AG04450 (cell line): ENCODE measurements around the gene RUBCN. TPM values are rescaled to one million over a fixed set of nuclear protein-coding genes. Genes with fewer than 3 reads are reported as not detected.

Source experiments
- CTCF ChIA-PET: fragments of 300-600, 350-600 bp; formaldehyde crosslinking; extraction: SDS; loops from one replicate; lab custom pipeline; 2022; ENCODE audit warnings: antibody characterized with exemption, inconsistent platforms; lab: Charles Lee
- POLR2A ChIA-PET: fragments of 350-600 bp; formaldehyde crosslinking; extraction: SDS; loops from one replicate; lab custom pipeline; 2021; ENCODE audit warnings: antibody characterized with exemption, inconsistent platforms; lab: Yijun Ruan, JAX
- DNase-seq: peaks from one replicate; pipeline ENCODE4 v3.0.0-alpha.2; 2011; ENCODE audit warnings: low read depth, low spot score
- H3K27ac ChIP-seq: one replicate; pipeline ENCODE4 v1.5.1; 2012; ENCODE audit warnings: low read depth, low read length, control low read depth
- H3K27me3 ChIP-seq: one replicate; pipeline ENCODE4 v1.6.0; 2012; ENCODE audit warnings: low read length; ENCODE audit not compliant: control insufficient read depth, insufficient read depth
- H3K4me3 ChIP-seq: 2 replicates; pipeline ENCODE4 v1.5.1; 2011; ENCODE audit warnings: mild to moderate bottlenecking, low read depth, low read length, control low read depth
- H3K9me3 ChIP-seq: 2 replicates; pipeline ENCODE4 v1.5.1; 2012; ENCODE audit warnings: low read length; ENCODE audit not compliant: control insufficient read depth, insufficient read depth
- polyA plus RNA-seq: library from polyadenylated mRNA; depleted of rRNA; stranded (reverse); fragments of >200 nt; gene quantifications from 2 replicates; pipeline ENCODE4 v1.2.3, GENCODE V29; 2011
- TF ChIP-seq, protein P1 (sequence below): IDR thresholded peaks from 2 replicates; pipeline ENCODE4 v1.5.1; 2011; ENCODE audit warnings: low read depth, low read length, control low read depth, inconsistent platforms

RUBCN gene
- polyA plus RNA-seq, 1 experiment = 9.4 TPM

DNA sequence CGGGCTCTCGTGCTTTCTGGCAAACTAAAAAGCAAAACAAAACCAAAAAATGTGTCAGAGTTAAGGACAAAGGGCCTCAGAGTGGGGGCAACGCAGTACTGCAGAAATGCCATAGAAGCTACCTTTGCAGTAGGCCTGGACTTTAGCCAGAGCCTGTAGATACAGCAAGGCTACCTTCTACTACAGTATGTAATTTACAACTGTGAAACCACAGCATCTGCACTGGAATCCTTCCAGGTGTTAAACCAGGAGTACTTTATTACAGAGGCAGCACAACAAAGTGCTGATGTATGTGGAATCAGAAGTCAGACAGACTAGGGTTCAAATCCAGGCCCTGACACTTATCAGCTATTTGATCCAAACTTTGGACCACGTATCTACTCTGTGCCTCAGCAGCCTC is 34.9 kb downstream of the RUBCN start:
- no peak overlapping the region for H3K4me3 ChIP-seq
- no peaks in the 10 kb centered on the region for H3K27me3 ChIP-seq
- TF ChIP-seq, protein P1, sequence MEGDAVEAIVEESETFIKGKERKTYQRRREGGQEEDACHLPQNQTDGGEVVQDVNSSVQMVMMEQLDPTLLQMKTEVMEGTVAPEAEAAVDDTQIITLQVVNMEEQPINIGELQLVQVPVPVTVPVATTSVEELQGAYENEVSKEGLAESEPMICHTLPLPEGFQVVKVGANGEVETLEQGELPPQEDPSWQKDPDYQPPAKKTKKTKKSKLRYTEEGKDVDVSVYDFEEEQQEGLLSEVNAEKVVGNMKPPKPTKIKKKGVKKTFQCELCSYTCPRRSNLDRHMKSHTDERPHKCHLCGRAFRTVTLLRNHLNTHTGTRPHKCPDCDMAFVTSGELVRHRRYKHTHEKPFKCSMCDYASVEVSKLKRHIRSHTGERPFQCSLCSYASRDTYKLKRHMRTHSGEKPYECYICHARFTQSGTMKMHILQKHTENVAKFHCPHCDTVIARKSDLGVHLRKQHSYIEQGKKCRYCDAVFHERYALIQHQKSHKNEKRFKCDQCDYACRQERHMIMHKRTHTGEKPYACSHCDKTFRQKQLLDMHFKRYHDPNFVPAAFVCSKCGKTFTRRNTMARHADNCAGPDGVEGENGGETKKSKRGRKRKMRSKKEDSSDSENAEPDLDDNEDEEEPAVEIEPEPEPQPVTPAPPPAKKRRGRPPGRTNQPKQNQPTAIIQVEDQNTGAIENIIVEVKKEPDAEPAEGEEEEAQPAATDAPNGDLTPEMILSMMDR = no peak
- ChIA-PET POLR2A (no interaction called here), CTCF (interaction anchor here (1.9 kb wide), 1 partner anchor 9 kb away, joined by 5 read pairs; no protein-coding TSS in a partner anchor)
- peaks cover 5% of the 10 kb centered on the region for H3K9me3 ChIP-seq
- no peak for DNase-seq
- H3K27ac ChIP-seq = no peak overlapping the region

DNA sequence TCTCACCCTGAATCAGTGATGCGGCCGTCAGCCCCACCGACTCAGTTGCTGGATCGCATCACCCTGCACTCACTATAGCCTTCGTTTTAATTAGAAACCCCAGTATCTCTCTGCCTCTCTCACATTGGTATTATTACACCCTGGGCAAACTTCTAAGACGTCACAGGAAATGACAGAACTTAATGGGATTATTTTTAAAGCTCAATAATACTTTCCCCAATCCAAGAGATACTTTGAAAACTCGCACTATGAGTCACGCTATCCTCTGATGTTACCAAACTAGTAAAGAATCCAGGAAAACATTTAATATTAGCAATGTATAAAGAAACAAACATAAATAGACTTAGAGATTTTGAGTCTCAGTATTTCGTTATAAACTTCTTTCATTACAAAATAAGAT is 36.6 kb downstream of the RUBCN start:
- POLR2A ChIA-PET = no interaction called here
- no peak for DNase-seq
- Histone ChIP-seq H3K9me3 (peaks cover 5% of the 10 kb centered on the region), H3K4me3 (no peak overlapping the region), H3K27ac (peak overlapping the region; percentile 57), H3K27me3 (no peaks in the 10 kb centered on the region)
- TF ChIP-seq, protein P1 = no peak
- CTCF ChIA-PET = interaction anchor here (1.9 kb wide), 1 partner anchor 11 kb away, joined by 5 read pairs; no protein-coding TSS in a partner anchor

DNA sequence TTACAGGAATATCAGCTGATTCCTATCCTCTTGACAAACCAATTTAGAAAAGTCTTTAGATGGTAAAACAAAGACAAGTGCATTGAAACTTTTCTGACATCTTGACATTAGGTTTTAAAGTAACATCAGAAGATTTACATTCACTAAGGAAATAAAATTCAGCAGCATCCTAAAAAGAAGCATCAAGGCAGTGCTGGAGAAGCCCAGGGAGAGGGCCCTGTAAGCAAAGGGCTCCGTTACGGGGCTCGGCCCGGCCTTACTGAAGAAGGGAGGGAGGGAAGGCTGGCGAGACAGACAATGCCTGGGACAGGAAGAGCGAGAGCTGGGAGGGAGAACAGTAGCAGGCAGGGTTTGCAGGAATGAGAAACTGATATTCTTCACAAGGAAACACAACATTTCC is 39.3 kb downstream of the RUBCN start:
- POLR2A ChIA-PET = no interaction called here

DNA sequence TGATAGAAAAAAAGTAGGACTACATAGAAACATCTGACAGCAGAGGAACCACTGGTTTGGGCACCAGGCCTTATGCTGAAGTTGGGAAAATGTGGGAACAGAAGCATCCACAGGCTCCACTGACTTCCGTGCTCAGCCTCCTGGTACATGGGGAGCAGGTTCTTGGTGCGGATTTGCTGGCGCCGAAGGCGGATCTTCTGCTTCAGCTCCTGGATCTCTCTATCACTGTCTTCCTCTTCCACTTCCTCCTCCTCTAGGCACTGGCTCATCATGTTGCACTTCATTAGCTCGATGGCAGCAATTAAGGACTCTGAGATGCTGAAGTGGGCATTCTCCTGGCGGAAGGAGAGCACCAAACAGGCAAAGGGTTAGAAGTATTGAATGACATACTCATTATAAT is 42.5 kb downstream of the RUBCN start:
- no peaks in the 10 kb centered on the region for H3K27me3 ChIP-seq
- DNase-seq = no peak
- TF ChIP-seq, protein P1 = no peak
- ChIA-PET CTCF (interaction anchor here (0.8 kb wide), 1 partner anchor 10 kb away, joined by 3 read pairs; no protein-coding TSS in a partner anchor), POLR2A (no interaction called here)
- H3K27ac ChIP-seq = no peak overlapping the region
- H3K4me3 ChIP-seq = no peak overlapping the region
- peaks cover 5% of the 10 kb centered on the region for H3K9me3 ChIP-seq

More for the DNA sequence above, 39.3 kb downstream of the RUBCN start:
- CTCF ChIA-PET = interaction anchor here (0.5 kb wide), 1 partner anchor 184 kb away, joined by 3 read pairs; no protein-coding TSS in a partner anchor
- H3K27ac ChIP-seq = no peak overlapping the region
- TF ChIP-seq, protein P1 = no peak
- H3K27me3 ChIP-seq = no peaks in the 10 kb centered on the region
- H3K9me3 ChIP-seq = peaks cover 5% of the 10 kb centered on the region
- DNase-seq = no peak
- no peak overlapping the region for H3K4me3 ChIP-seq

DNA sequence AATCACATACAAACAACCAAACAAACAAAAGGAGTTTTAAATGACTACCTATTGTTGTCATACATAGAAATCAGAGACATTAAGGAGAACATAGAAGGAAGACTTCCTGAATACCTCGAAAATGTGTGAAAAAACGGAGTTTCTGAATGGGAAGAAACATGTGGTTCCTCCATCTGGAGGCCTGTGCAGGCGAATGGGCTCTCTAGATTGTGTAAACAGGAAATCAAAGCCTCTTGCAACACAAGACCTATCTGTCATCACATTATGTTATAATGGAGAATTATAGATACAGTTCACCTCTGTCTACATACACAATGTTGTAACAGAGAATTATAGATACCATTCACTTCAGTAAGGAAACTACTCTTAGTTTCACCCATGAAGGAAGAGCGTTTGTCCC is 44.1 kb downstream of the RUBCN start:
- Histone ChIP-seq H3K4me3 (no peak overlapping the region), H3K27ac (no peak overlapping the region), H3K9me3 (peaks cover 4% of the 10 kb centered on the region), H3K27me3 (no peaks in the 10 kb centered on the region)
- ChIA-PET CTCF (no interaction called here), POLR2A (interaction anchor here (0.6 kb wide), 1 partner anchor 881 kb away, joined by 3 read pairs; no protein-coding TSS in a partner anchor)
- no peak for DNase-seq
- TF ChIP-seq, protein P1 = no peak
